ENCODE measurements around the gene TXNRD3. TPM values are rescaled to one million over a fixed set of nuclear protein-coding genes. Genes with fewer than 3 reads are reported as not detected.

TXNRD3 gene
- polyA plus RNA-seq, 1 of the 3 experiments (the other 2 are of a cell fraction), result 4.7 TPM

GRCh38 chr3:126571078-126571477 lies 83.8 kb downstream of the TXNRD3 start:
- CTCF ChIA-PET, result no interaction called here
- 84% methylated on average over 7 of the region's 7 CpGs for WGBS (ENCODE audit: low lambda C conversion rate)

GRCh38 chr3:126570103-126570541 lies 84.8 kb downstream of the TXNRD3 start:
- TF ChIP-seq NRF1 (IDR thresholded peaks at IDR 0.05; ENCODE audit: low read depth, low read length), result no peak
- TF ChIP-seq PBX3 (IDR thresholded peaks at IDR 0.05), result no peak
- TF ChIP-seq RCOR1 (IDR thresholded peaks at IDR 0.05; ENCODE audit: low read length), result no peak
- TF ChIP-seq NFIC (IDR thresholded peaks at IDR 0.05; ENCODE audit: borderline replicate concordance), result no peak
- no peak for TF ChIP-seq JUND (IDR thresholded peaks at IDR 0.05)
- no peak for TF ChIP-seq SMC3 (IDR thresholded peaks at IDR 0.05; ENCODE audit: low read depth, low read length)
- no peak for TF ChIP-seq ZBTB33 (IDR thresholded peaks at IDR 0.05; ENCODE audit: borderline replicate concordance, low read depth)
- no peak for TF ChIP-seq FOXJ3 (CRISPR knock-in tag; IDR thresholded peaks at IDR 0.05)
- TF ChIP-seq ELF1 (IDR thresholded peaks at IDR 0.05), result no peak
- POLR2A ChIA-PET, result no interaction called here
- DNase-seq, result no peak
- no peak overlapping the region for H3K27ac ChIP-seq (ENCODE audit: low read depth in 2 of 2, low read length in 1 of 2)
- CTCF ChIA-PET, result interaction anchor here (1.2 kb wide), 1 partner anchor 23 kb away, joined by 3 read pairs; no protein-coding TSS in a partner anchor
- WGBS (ENCODE audit: low lambda C conversion rate), result 30% methylated on average over 2 of the region's 6 CpGs
- no peak overlapping the region for H3K4me2 ChIP-seq
- no peaks in the 10 kb centered on the region for H3F3A ChIP-seq (replicated peaks; ENCODE audit: insufficient read depth)
- no peak overlapping the region for H2AFZ ChIP-seq (ENCODE audit: low read depth)
- H3K4me3 ChIP-seq (ENCODE audit: low read depth in 2 of 2, low read length in 1 of 2), result no peak overlapping the region
- H3K9ac ChIP-seq, result no peak overlapping the region
- H3K9me3 ChIP-seq, result no peaks in the 10 kb centered on the region
- H4K20me1 ChIP-seq (ENCODE audit: insufficient read depth), result no peaks in the 10 kb centered on the region
- no peaks in the 10 kb centered on the region for H3K79me2 ChIP-seq (ENCODE audit: insufficient read depth)
- no peaks in the 10 kb centered on the region for H3K9me2 ChIP-seq
- no peaks in the 10 kb centered on the region; a peak in 1 of 4 replicates for H3K4me1 ChIP-seq (ENCODE audit: control insufficient read depth in 1 of 2, insufficient read depth in 2 of 2, low read depth in 1 of 2, low read length in 1 of 2)
- H3K36me3 ChIP-seq (replicated peaks in 1 of 2; ENCODE audit: control insufficient read depth in 1 of 2, insufficient read depth in 2 of 2, low read length in 1 of 2), result no peaks in the 10 kb centered on the region
- no peaks in the 10 kb centered on the region for H3K27me3 ChIP-seq (ENCODE audit: insufficient read depth)

More at GRCh38 chr3:126571078-126571477, 83.8 kb downstream of the TXNRD3 start:
- H4K20me1 ChIP-seq (ENCODE audit: insufficient read depth), result no peaks in the 10 kb centered on the region
- H3K27ac ChIP-seq (ENCODE audit: low read depth in 2 of 2, low read length in 1 of 2), result no peak overlapping the region
- H3K9me2 ChIP-seq, result no peaks in the 10 kb centered on the region
- no peaks in the 10 kb centered on the region for H3K9me3 ChIP-seq
- H3K9ac ChIP-seq, result no peak overlapping the region
- POLR2A ChIA-PET, result no interaction called here
- no peak overlapping the region for H3K4me3 ChIP-seq (ENCODE audit: low read depth in 2 of 2, low read length in 1 of 2)
- H3K27me3 ChIP-seq (ENCODE audit: insufficient read depth), result no peaks in the 10 kb centered on the region
- no peaks in the 10 kb centered on the region for H3K36me3 ChIP-seq (replicated peaks in 1 of 2; ENCODE audit: control insufficient read depth in 1 of 2, insufficient read depth in 2 of 2, low read length in 1 of 2)
- DNase-seq, result no peak
- TF ChIP-seq IRF3 (IDR thresholded peaks at IDR 0.05; ENCODE audit: low read depth, low read length), result no peak
- no peak for TF ChIP-seq RCOR1 (IDR thresholded peaks at IDR 0.05; ENCODE audit: low read length)
- TF ChIP-seq CHD2 (IDR thresholded peaks at IDR 0.05; ENCODE audit: low read length, partially characterized antibody), result no peak
- TF ChIP-seq GATA2 (CRISPR knock-in tag; IDR thresholded peaks at IDR 0.05), result no peak
- no peak for TF ChIP-seq GABPA (IDR thresholded peaks at IDR 0.05; ENCODE audit: low read depth)
- TF ChIP-seq ZBTB33 (IDR thresholded peaks at IDR 0.05; ENCODE audit: borderline replicate concordance, low read depth), result no peak
- no peak for TF ChIP-seq MAX (IDR thresholded peaks at IDR 0.05; ENCODE audit: low read depth)
- TF ChIP-seq SMC3 (IDR thresholded peaks at IDR 0.05; ENCODE audit: low read depth, low read length), result no peak
- no peak for TF ChIP-seq YY1 (IDR thresholded peaks at IDR 0.05; ENCODE audit: low read depth)
- no peaks in the 10 kb centered on the region for H3K79me2 ChIP-seq (ENCODE audit: insufficient read depth)
- H2AFZ ChIP-seq (ENCODE audit: low read depth), result no peak overlapping the region
- no peaks in the 10 kb centered on the region for H3F3A ChIP-seq (replicated peaks; ENCODE audit: insufficient read depth)
- no peaks in the 10 kb centered on the region; a peak in 1 of 4 replicates for H3K4me1 ChIP-seq (ENCODE audit: control insufficient read depth in 1 of 2, insufficient read depth in 2 of 2, low read depth in 1 of 2, low read length in 1 of 2)
- H3K4me2 ChIP-seq, result no peak overlapping the region
